ES-I3 (cell line): ENCODE results near the gene GATD1.

Experiments used
- H3K36me3 ChIP-seq: 2 replicates; pipeline ENCODE4 v1.6.1; 2013; ENCODE audit warnings: mild to moderate bottlenecking, low read length, control low read depth, moderate library complexity; ENCODE audit not compliant: insufficient read depth
- H3K4me1 ChIP-seq: 2 replicates; pipeline ENCODE4 v1.6.1; 2013; ENCODE audit warnings: mild to moderate bottlenecking, control low read depth, low read length; ENCODE audit not compliant: insufficient read depth
- H3K9ac ChIP-seq: 2 replicates; pipeline ENCODE4 v1.6.1; 2013; ENCODE audit warnings: low read depth, mild to moderate bottlenecking, low read length, moderate library complexity
- H3K9me3 ChIP-seq: 2 replicates; pipeline ENCODE4 v1.6.1; 2013; ENCODE audit warnings: mild to moderate bottlenecking, low read length, moderate library complexity; ENCODE audit not compliant: control insufficient read depth, insufficient read depth

Gene GATD1

DNA sequence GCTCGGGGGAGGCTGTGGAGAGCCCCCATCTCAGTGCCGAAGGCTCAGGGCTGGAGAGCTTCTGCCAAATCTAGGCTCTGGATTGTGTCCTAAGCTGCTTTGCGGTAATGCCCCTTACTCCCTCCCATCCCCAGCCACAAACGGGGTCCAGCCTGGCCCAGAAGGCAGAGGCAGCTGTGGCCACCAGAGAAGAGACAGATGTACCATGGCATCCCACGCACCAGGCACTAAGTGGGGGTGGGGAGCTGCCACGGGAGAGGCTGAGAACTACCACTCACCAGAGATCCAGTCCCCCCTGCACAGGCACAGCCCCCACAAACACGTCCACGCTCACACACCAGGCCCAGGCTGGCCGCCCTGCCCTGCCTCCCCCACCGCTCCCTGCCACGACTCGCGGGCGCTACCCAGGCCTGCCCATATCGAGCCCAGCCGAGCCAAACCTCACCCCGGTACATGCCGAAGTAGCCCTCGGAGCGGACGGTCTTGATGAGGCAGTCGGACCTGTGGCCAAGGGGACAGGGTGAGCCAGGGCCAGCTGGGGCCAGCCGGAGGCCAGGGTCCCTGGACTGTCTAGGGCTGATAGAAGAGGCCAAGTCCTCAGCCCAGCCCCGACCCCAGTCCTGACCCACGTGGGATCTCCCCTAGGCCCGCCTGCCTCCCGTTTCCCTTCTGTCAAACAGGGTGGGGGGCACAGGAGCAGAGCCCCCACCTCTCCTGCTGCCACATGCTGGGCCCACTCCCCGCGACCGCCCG is 16.9 kb upstream of the GATD1 start:
- no peak overlapping the region for H3K9ac ChIP-seq
- peaks cover 12% of the 10 kb centered on the region for H3K4me1 ChIP-seq
- no peaks in the 10 kb centered on the region for H3K36me3 ChIP-seq
- no peaks in the 10 kb centered on the region for H3K9me3 ChIP-seq

DNA sequence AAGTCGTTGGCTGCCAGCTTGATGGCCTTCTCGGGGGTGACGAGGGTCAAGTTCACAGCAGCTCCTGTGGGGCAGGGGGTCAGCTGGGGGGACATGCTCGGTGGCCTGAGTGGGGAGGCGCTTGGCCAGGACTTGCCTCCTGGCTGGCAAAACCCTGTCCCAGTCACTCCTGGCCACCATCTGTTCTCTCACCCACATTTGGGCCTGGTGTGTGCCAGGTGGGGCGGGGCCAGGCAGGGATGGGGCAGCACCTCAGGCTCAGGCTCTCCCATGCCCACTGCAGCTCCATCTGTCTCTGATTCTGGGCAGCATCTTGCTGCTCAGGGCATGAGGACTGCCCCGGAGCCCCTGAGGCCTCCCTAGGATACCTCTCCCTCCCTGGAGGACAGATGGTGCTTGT is 16.3 kb upstream of the GATD1 start:
- peaks cover 12% of the 10 kb centered on the region for H3K4me1 ChIP-seq
- no peaks in the 10 kb centered on the region for H3K36me3 ChIP-seq
- no peak overlapping the region for H3K9ac ChIP-seq
- H3K9me3 ChIP-seq: no peaks in the 10 kb centered on the region

DNA sequence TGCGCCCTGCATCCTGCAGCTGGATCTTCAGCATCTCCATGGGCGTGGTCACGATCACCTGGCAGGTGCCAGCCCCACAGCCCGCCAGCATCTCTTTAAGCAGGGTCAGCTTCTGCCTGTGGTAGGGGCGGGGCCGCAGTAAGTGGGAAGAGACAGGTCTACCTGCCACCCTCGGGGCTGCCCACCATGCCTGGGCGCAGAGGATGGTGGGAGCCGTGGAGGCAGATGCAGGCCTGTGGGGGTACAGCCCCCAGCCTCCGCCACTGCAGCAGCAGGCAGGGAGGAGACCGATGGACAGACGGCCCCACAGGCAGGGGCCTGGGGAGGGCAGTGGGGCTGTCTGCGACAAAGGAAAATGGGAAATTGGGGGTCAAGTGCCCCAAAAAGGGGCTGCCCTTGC is 15.6 kb upstream of the GATD1 start:
- peaks cover 12% of the 10 kb centered on the region for H3K4me1 ChIP-seq
- no peak overlapping the region for H3K9ac ChIP-seq
- no peaks in the 10 kb centered on the region for H3K9me3 ChIP-seq
- no peaks in the 10 kb centered on the region for H3K36me3 ChIP-seq

DNA sequence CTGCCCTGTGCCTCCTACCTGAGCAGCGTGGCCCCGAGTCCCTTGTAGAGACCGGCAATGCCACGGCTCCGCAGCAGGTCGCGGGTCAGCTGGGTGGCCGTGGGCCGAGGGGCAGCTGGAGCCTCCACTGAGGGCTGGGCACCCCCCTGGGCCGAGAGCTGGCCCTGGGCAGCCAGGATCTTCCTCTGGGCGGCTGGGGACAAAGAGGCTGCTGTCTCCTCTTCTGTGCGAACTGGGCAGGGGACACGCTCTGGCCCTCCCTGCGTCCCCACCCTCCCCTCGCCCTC is 15.2 kb upstream of the GATD1 start:
- Histone ChIP-seq H3K36me3 (no peaks in the 10 kb centered on the region), H3K9me3 (no peaks in the 10 kb centered on the region), H3K9ac (no peak overlapping the region), H3K4me1 (peaks cover 12% of the 10 kb centered on the region)

DNA sequence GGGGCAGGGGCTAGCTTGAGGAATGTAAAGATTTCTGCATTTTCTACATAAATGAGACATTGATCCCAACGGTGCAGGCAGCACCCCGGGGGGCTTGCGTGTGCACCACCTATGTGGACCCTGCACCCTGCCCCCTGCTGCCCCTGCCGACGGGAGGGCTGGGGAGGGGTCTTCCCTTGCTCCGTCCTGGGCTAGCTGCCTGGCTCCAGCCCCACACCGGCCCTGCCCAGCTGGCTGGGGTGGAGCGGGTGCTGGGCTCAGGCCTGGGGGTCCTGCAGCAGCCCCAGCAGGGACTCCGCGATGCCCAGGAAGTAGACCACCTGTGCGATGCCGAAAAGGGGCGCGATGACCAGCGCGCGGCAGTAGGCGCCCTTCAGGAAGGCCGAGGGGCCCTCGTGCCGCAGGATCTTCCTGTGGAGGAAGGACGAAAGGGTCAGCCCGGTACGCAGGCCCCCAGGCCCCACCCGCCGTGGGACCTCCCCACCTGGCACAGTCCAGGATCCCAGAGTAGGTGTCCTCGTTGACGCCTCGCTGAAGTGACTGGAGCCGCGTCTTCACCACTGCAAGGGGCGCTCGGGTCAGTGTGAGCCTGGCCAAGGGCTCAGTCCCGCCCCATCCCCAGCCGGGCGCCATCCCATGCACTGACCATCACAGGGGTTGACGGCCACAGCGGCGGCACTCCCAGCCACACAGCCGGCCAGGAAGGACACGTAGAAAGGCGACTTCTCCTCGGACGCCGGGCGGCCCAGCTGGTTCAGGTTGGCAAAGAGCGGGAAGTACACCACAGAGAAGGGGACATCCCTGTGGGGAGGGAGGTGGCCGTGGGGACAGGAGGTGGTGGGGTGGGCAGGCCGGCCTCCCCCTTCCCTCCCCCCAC is 14.6 kb upstream of the GATD1 start:
- H3K4me1 ChIP-seq: peaks cover 12% of the 10 kb centered on the region
- H3K36me3 ChIP-seq: no peaks in the 10 kb centered on the region
- H3K9ac ChIP-seq: no peak overlapping the region
- no peaks in the 10 kb centered on the region for H3K9me3 ChIP-seq

DNA sequence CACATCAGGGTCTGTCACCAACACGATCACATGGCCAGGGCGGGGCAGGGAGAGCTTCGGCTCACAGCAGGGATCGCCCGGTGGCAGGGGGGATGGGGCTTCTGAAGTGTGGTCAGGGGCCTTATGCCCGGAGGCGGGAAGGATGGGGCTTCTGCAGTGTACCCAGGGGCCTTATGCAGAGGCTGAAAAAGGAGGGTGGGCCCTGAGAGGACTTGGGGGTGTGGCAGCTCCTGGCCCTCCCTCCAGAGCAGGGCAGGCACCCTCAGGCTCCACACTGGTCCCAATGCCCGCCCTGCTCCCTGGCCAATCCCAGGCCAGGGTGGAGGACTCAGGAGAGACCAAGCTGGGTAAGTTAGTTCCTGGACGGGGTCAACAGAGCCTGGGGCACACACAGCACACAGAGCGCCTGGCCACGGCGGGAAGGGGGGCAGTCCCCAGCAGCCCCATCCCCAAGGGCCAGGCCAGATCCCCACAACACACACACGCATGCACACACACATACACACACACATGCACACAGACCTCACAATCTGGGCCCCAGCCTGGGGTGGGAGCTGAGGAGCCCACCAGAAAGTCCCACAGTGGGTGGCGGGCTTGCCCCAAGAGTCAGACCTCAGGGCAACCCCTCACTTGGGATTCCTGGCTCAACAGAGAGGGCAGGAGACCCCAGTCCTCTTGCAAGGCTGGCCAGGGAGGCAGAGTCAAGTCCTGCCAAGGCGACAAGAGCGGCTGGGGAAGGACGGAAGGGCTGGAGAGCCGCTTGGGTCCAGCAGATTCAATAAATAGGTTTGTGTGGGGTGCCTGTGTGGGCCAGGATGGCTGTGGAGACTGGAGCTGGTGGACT is 13.7 kb upstream of the GATD1 start:
- Histone ChIP-seq H3K4me1 (peaks cover 7% of the 10 kb centered on the region; the same call in 1 of the 2 replicates), H3K36me3 (no peaks in the 10 kb centered on the region), H3K9ac (no peak overlapping the region), H3K9me3 (no peaks in the 10 kb centered on the region)

DNA sequence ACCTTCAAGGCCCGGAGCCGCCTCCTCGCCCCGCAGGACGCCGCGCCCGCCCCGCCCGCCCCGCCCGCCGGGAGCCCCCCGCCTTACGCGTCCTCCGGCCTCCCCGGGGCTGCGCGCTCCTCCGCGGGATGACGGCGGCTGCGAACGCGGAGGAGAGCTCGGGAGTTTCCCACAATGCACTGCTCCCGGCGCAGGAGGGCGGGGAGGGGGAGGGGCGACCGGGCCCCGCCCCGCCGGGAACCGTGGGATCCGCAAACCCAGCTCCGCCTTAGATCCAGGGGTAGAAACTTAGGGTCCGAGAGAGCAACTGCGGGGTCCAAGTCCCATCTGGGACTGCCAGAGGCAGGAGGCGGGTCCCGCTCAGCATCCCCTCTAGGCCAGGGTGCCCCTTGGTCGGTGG is 12.7 kb upstream of the GATD1 start, which contains the start of gene CEND1:
Gene CEND1 (minus strand): TSS at position 148 of the 400 bp plus-strand sequence. CDS start 1,514 bp downstream, outside the sequence.
- Histone ChIP-seq H3K4me1 (peaks cover 7% of the 10 kb centered on the region; the same call in 1 of the 2 replicates), H3K9ac (no peak within 1 kb of the TSS), H3K9me3 (no peaks in the 10 kb centered on the region), H3K36me3 (no peaks in the 10 kb centered on the region)

DNA sequence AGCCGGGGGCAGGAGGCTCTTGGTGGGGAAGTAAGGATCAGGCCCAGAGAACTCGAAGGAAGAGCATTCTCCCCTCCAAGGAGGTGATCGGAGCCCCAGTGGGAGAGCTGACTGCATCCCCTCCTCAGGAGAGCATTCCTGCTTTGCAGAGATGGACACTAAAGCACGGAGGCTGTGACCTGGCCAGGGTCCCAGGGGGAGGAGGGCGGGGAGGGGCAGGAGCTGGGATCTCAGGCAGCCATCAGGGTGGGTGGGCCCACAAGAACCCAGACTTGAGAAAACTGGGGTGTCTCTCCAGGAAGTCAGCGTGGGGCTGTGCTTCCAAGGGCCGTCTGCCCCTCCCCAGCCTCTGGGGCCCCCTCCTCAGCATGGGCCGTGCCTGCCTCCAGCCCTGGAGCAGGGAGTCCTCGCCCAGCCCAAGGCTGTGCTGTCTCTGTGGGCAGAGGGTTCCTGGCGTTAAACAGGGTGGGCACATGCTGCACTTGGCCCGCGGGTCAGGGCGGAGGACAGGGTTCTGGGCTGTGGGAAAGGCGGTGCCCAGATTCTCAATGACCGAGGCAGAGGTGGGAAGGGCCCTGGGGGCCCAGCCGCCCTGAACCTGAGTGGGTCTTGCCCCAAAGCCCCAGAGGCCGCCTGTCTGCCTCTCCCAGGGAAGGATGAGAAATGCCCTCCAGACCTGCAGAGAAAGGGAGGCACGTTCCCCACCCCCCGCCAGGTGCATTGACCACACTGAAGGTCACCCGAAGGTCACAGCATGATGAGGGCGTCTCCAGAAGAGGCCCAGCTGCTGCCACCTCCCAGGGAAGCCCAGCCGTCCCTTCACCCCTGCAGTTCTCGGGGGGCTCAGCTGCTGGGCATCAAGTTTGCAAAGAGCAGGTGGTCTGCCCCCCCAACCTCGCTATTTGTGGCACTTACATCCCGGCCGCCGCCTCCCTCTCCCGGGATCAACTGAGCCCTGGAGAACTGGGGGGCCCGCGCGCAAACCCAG is 12.0 kb upstream of the GATD1 start:
- Histone ChIP-seq H3K9ac (no peak overlapping the region), H3K36me3 (no peaks in the 10 kb centered on the region), H3K4me1 (peaks cover 7% of the 10 kb centered on the region; the same call in 1 of the 2 replicates), H3K9me3 (no peaks in the 10 kb centered on the region)

DNA sequence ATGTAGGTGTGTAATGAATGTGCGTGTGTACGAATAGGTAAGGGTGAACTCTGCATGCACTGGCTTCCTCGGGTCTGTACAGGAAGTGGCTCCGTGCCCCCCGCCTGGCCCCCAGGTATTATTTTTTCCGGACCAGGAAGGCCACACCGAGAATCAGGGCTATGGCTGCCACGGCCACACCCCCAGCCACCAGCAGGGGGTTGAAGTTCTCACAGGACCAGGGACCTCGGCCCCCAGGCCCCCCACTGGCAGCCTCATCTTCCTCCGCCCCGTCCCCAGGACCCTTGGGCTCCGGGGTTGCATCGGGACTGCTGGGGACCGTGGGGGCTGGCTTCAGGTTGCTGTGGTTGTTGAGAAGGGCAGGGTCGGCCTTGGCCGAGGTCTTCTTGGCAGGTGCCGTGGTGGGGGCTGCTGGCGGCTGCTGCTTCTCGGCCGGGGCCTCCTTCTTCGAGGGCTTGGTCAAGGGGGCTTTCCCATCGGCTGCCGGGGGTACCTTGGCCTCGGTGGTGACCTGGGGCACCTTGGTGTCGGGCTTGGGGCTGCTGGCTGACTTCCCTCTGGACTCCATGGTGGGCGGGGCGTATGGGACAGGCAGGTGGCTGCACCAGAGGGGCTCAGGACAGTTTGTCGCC is 10.8 kb upstream of the GATD1 start:
- Histone ChIP-seq H3K9me3 (no peaks in the 10 kb centered on the region), H3K9ac (no peak overlapping the region), H3K4me1 (peaks cover 7% of the 10 kb centered on the region; the same call in 1 of the 2 replicates), H3K36me3 (no peaks in the 10 kb centered on the region)

DNA sequence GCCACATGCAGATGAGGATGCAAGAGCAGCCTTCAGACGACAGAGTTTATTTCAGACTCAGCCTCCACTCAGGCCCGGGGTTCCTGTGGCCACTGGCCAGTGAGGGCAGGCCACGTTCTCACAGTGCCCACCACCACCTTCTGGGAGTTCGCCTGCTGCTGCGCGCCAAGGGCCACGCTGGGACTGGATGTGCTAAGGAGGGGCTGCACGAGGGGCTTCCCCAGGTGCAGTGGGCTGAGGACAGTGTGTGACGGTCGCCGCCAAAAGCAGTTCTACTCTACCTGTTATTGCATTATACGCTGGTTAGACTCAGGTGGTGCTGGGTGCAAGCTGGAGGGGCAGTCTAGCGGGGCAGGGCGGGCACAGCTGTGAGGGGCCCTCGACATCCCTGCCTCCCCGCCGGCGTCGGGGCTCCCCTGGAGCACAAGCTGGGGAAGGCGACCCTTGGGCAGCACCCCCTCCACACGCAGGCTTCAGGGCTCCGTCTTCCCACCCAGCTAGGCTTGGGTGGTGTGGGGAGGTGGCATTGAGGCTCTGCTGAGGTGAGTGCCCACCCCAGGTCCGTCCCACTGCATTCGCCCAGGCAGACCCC is 9.9 kb upstream of the GATD1 start:
- Histone ChIP-seq H3K9ac (no peak overlapping the region), H3K4me1 (peaks cover 7% of the 10 kb centered on the region; the same call in 1 of the 2 replicates)

DNA sequence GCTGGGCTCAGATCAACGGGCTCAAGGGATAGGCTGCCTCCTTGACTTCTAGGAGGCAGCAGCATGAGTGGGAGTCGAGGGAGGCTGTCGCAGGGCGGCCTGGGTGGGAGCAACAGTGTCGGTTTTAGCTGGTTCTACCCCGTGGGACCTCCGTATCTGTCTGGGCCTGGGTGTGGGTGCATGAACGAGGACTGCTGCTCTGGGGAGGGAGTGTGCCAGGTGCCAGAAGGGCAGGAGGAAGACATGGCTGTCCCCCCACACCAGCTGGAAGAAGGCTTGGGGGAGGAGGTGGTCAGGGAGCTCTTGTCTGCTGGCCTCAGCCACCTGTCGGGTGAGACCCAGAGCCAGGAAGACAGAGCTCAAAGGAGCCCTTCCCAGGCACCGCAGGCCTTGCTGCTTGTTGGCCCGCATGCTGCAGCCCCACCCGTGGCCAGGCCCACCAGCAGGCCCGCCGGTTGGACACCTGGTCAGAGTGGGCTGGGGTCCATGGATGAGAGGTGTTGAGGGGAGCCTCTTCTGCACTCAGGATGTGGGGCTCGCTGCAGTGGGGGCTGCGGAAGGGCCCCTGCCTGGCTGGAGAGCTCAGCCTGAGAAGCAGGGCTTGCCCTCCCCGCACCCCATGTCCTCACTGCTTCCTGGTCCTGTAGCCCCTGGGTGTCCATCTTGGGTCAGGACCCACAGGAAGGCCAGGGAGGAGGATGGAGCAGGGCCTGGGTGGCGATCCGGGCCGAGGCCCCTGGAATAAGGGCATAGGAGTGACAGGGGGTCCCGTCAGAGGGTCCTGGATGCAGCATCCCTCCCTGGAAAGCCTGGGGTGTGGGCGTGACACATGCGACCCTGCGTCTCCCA is 9.2 kb upstream of the GATD1 start:
- no peaks in the 10 kb centered on the region for H3K9me3 ChIP-seq
- H3K9ac ChIP-seq: no peak overlapping the region
- H3K36me3 ChIP-seq: no peaks in the 10 kb centered on the region
- peaks cover 9% of the 10 kb centered on the region; the same call in 1 of the 2 replicates for H3K4me1 ChIP-seq

More for the DNA sequence above, 9.9 kb upstream of the GATD1 start:
- Histone ChIP-seq H3K36me3 (no peaks in the 10 kb centered on the region), H3K9me3 (no peaks in the 10 kb centered on the region)

DNA sequence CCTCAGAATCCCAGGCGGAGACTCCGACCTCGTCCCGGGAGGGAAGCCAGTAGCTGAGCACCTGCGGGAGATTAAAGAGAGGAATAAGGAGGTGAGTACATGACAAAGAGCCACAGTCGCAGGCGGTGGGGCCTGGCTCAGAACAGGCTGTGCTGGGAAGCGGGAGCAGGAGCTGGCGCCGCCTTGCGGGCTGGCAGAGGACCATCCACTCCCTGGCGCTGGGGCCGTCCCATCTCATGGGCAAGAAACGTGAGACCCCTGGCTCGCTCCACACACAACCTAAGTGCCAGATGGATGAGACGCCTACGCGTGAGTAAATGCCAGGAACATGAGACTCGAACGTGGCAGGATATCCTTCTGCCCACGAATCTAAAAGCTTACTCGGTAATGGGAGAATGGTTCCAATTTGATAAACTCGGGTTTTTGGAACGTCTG is 6.3 kb upstream of the GATD1 start:
- H3K4me1 ChIP-seq: peaks cover 2% of the 10 kb centered on the region; the same call in 1 of the 2 replicates
- no peak overlapping the region for H3K9ac ChIP-seq
- no peaks in the 10 kb centered on the region for H3K9me3 ChIP-seq
- no peaks in the 10 kb centered on the region for H3K36me3 ChIP-seq
